Measurements from ENCODE around the gene LUZP2. TPM values are rescaled to one million over a fixed set of nuclear protein-coding genes. Genes with fewer than 3 reads are reported as not detected.

The LUZP2 gene
- total RNA-seq, 1 experiment from 2014 or later = 3.8 TPM

DNA sequence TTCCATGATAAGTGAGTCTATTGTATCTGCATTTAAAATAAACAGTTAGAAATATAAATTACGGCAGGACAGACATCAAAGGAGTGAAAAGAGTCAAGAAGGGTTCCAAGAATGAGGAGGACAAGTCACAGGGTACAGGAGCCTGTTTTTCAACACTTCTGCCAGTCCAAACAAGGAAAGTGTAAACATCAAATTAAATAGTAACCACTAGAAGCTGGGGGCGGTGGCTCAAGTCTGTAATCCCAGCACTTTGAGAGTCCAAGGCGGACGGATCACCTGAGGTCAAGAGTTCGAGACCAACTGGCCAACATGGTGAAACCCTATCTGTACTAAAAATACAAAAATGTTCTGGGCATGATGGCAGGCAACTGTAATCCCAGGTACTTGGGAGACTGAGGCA lies 219.6 kb downstream of the LUZP2 start:
- Mint-ChIP-seq H3K27me3 (ENCODE audit: low read depth) (no peaks in the 10 kb centered on the region), H3K4me1 (peaks cover 8% of the 10 kb centered on the region), H3K27ac (no peak overlapping the region), H3K36me3 (peaks cover 4% of the 10 kb centered on the region; the same call in 1 of the 2 replicates), H3K9me3 (peaks cover 10% of the 10 kb centered on the region), H3K4me3 (no peak overlapping the region)
- ATAC-seq (no peak), DNase-seq (ENCODE audit: low spot score) (no peak)
- no peak for TF ChIP-seq PRRX2 (CRISPR knock-in tag; IDR thresholded peaks at IDR 0.05)
- TF ChIP-seq, protein P1, sequence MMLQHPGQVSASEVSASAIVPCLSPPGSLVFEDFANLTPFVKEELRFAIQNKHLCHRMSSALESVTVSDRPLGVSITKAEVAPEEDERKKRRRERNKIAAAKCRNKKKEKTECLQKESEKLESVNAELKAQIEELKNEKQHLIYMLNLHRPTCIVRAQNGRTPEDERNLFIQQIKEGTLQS (CRISPR knock-in tag; conservative IDR thresholded peaks at IDR 0.05) = no peak
- TF ChIP-seq, protein P2, sequence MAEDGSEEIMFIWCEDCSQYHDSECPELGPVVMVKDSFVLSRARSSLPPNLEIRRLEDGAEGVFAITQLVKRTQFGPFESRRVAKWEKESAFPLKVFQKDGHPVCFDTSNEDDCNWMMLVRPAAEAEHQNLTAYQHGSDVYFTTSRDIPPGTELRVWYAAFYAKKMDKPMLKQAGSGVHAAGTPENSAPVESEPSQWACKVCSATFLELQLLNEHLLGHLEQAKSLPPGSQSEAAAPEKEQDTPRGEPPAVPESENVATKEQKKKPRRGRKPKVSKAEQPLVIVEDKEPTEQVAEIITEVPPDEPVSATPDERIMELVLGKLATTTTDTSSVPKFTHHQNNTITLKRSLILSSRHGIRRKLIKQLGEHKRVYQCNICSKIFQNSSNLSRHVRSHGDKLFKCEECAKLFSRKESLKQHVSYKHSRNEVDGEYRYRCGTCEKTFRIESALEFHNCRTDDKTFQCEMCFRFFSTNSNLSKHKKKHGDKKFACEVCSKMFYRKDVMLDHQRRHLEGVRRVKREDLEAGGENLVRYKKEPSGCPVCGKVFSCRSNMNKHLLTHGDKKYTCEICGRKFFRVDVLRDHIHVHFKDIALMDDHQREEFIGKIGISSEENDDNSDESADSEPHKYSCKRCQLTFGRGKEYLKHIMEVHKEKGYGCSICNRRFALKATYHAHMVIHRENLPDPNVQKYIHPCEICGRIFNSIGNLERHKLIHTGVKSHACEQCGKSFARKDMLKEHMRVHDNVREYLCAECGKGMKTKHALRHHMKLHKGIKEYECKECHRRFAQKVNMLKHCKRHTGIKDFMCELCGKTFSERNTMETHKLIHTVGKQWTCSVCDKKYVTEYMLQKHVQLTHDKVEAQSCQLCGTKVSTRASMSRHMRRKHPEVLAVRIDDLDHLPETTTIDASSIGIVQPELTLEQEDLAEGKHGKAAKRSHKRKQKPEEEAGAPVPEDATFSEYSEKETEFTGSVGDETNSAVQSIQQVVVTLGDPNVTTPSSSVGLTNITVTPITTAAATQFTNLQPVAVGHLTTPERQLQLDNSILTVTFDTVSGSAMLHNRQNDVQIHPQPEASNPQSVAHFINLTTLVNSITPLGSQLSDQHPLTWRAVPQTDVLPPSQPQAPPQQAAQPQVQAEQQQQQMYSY (CRISPR knock-in tag; IDR thresholded peaks at IDR 0.05) = no peak
- TF ChIP-seq MLX (CRISPR knock-in tag; IDR thresholded peaks at IDR 0.05) = no peak
- TF ChIP-seq RORB (CRISPR knock-in tag; IDR thresholded peaks at IDR 0.05) = no peak
- TF ChIP-seq TEAD1 (CRISPR knock-in tag; IDR thresholded peaks at IDR 0.05) = no peak
- no peak for TF ChIP-seq USF2 (CRISPR knock-in tag; IDR thresholded peaks at IDR 0.05)
- TF ChIP-seq, protein P3, sequence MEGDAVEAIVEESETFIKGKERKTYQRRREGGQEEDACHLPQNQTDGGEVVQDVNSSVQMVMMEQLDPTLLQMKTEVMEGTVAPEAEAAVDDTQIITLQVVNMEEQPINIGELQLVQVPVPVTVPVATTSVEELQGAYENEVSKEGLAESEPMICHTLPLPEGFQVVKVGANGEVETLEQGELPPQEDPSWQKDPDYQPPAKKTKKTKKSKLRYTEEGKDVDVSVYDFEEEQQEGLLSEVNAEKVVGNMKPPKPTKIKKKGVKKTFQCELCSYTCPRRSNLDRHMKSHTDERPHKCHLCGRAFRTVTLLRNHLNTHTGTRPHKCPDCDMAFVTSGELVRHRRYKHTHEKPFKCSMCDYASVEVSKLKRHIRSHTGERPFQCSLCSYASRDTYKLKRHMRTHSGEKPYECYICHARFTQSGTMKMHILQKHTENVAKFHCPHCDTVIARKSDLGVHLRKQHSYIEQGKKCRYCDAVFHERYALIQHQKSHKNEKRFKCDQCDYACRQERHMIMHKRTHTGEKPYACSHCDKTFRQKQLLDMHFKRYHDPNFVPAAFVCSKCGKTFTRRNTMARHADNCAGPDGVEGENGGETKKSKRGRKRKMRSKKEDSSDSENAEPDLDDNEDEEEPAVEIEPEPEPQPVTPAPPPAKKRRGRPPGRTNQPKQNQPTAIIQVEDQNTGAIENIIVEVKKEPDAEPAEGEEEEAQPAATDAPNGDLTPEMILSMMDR (IDR thresholded peaks at IDR 0.05) = no peak
- TF ChIP-seq CBFB (CRISPR knock-in tag; IDR thresholded peaks at IDR 0.05; ENCODE audit: low read depth) = no peak
- TF ChIP-seq ZNF232 (CRISPR knock-in tag; IDR thresholded peaks at IDR 0.05) = no peak
- TF ChIP-seq ETV6 (CRISPR knock-in tag; IDR thresholded peaks at IDR 0.05) = no peak
- no peak for TF ChIP-seq ZNF416 (CRISPR knock-in tag; IDR thresholded peaks at IDR 0.05)
- no peak for TF ChIP-seq TP53 (CRISPR knock-in tag; IDR thresholded peaks at IDR 0.05)
- no peak for TF ChIP-seq JUN (CRISPR knock-in tag; IDR thresholded peaks at IDR 0.05)
- CTCF ChIA-PET = no interaction called here
- POLR2A ChIA-PET = no interaction called here

DNA sequence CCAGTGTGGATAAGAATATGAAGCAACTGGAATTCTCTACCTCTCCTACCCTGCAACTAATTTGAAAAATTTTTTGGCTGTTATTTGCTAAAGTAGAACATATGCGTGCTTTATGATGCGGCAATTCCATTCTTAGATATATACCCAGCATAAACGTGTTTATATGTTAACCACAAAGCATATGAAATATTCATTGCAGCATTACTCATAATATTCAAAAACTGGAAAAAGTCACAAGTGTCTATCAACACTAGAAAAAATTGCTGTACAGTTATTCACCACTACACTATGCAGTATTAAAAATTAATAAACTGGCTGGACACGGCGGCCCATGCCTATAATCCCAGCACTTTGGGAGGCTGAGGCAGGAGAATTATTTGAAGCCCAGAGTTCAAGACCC lies 226.4 kb downstream of the LUZP2 start:
- ChIA-PET CTCF (no interaction called here), POLR2A (no interaction called here)
- no peak overlapping the region for H3K4me3 Mint-ChIP-seq
- H3K27ac Mint-ChIP-seq = no peak overlapping the region
- DNase-seq (ENCODE audit: low spot score) (no peak), ATAC-seq (no peak)
- H3K36me3 Mint-ChIP-seq = peaks cover 4% of the 10 kb centered on the region; the same call in 1 of the 2 replicates
- H3K27me3 Mint-ChIP-seq (ENCODE audit: low read depth) = no peaks in the 10 kb centered on the region
- H3K9me3 Mint-ChIP-seq = peaks cover 13% of the 10 kb centered on the region
- no peaks in the 10 kb centered on the region for H3K4me1 Mint-ChIP-seq
- TF ChIP-seq NFATC4 (CRISPR knock-in tag; IDR thresholded peaks at IDR 0.05) (no peak), ZNF416 (CRISPR knock-in tag; IDR thresholded peaks at IDR 0.05) (no peak), MXD4 (CRISPR knock-in tag; IDR thresholded peaks at IDR 0.05; ENCODE audit: borderline replicate concordance) (no peak), CBFB (CRISPR knock-in tag; IDR thresholded peaks at IDR 0.05; ENCODE audit: low read depth) (no peak), ATF1 (CRISPR knock-in tag; IDR thresholded peaks at IDR 0.05) (no peak), ERG (CRISPR knock-in tag; IDR thresholded peaks at IDR 0.05) (no peak), ATF2 (CRISPR knock-in tag; IDR thresholded peaks at IDR 0.05; ENCODE audit: borderline replicate concordance, low read depth) (no peak)
- TF ChIP-seq, protein P4, sequence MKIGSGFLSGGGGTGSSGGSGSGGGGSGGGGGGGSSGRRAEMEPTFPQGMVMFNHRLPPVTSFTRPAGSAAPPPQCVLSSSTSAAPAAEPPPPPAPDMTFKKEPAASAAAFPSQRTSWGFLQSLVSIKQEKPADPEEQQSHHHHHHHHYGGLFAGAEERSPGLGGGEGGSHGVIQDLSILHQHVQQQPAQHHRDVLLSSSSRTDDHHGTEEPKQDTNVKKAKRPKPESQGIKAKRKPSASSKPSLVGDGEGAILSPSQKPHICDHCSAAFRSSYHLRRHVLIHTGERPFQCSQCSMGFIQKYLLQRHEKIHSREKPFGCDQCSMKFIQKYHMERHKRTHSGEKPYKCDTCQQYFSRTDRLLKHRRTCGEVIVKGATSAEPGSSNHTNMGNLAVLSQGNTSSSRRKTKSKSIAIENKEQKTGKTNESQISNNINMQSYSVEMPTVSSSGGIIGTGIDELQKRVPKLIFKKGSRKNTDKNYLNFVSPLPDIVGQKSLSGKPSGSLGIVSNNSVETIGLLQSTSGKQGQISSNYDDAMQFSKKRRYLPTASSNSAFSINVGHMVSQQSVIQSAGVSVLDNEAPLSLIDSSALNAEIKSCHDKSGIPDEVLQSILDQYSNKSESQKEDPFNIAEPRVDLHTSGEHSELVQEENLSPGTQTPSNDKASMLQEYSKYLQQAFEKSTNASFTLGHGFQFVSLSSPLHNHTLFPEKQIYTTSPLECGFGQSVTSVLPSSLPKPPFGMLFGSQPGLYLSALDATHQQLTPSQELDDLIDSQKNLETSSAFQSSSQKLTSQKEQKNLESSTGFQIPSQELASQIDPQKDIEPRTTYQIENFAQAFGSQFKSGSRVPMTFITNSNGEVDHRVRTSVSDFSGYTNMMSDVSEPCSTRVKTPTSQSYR (CRISPR knock-in tag; IDR thresholded peaks at IDR 0.05) = no peak
